GM18505 (cell line): ENCODE results near the gene WWC1.

Experiments used
- ATAC-seq: cut with Tn5 transposase; IDR thresholded peaks from one replicate; pipeline ENCODE4 v1.9.1; 2021; ENCODE audit not compliant: unreplicated experiment
- POLR2A ChIP-seq: IDR thresholded peaks from 4 replicates; pipeline ENCODE4 v1.6.1; 2011; ENCODE audit warnings: borderline replicate concordance; ENCODE audit not compliant: insufficient read depth, insufficient read length; ENCODE audit errors: extremely low read depth

WWC1 gene

GRCh38 chr5:168390491-168390890 lies 99.0 kb downstream of the WWC1 start:
- ATAC-seq, result no peak
- no peak for TF ChIP-seq POLR2A

GRCh38 chr5:168393773-168394172 lies 102.3 kb downstream of the WWC1 start:
- TF ChIP-seq POLR2A, result no peak
- ATAC-seq, result no peak

DNA sequence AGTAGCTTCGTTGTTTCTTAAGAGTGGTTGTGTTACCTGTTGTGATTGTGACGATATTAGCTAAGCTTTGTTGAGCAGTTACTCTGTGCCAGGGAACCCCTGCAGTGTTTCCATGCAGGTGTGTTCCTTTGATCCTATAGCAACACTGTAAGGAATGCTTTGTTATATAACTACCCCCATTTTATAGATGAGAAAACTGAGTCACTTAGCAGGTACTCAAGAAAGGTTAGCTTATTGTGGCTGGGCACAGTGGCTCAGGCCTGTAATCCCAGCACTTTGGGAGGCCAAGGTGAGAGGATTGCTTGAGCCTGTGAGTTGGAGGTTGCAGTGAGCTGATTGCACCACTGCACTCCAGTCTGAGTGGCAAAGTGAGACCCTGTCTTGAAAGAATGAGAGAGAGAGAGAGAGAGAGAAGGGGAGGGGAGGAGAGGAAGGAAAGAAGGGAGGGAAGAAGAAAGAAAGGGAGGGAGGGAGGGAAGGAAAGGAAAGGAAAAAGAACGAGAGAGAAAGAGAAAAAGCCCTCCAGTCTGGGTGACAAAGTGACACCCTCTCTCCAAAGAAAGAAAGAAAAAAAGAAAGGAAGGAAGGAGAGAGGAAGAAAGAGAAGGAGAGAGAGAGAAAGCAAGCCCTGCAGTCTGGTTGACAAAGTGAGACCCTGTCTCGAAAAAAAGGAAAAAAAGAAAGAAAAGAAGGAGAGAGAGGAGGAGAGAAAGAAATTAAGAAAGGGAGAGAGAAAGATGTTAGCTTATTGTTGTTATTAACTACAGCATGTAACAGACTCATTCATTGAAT lies 109.2 kb downstream of the WWC1 start:
- no peak for TF ChIP-seq POLR2A
- ATAC-seq, result no peak

- ATAC-seq, result no peak
- TF ChIP-seq POLR2A, result no peak
Observed at GRCh38 chr5:168401226-168401625, 109.8 kb downstream of the WWC1 start.

- no peak for ATAC-seq
- no peak for TF ChIP-seq POLR2A
Observed at GRCh38 chr5:168401880-168402279, 110.4 kb downstream of the WWC1 start.

GRCh38 chr5:168404365-168404764 lies 112.9 kb downstream of the WWC1 start:
- no peak for TF ChIP-seq POLR2A

GRCh38 chr5:168407211-168407610 lies 115.8 kb downstream of the WWC1 start:
- no peak for TF ChIP-seq POLR2A
- ATAC-seq, result no peak

More at GRCh38 chr5:168404365-168404764, 112.9 kb downstream of the WWC1 start:
- no peak for ATAC-seq

DNA sequence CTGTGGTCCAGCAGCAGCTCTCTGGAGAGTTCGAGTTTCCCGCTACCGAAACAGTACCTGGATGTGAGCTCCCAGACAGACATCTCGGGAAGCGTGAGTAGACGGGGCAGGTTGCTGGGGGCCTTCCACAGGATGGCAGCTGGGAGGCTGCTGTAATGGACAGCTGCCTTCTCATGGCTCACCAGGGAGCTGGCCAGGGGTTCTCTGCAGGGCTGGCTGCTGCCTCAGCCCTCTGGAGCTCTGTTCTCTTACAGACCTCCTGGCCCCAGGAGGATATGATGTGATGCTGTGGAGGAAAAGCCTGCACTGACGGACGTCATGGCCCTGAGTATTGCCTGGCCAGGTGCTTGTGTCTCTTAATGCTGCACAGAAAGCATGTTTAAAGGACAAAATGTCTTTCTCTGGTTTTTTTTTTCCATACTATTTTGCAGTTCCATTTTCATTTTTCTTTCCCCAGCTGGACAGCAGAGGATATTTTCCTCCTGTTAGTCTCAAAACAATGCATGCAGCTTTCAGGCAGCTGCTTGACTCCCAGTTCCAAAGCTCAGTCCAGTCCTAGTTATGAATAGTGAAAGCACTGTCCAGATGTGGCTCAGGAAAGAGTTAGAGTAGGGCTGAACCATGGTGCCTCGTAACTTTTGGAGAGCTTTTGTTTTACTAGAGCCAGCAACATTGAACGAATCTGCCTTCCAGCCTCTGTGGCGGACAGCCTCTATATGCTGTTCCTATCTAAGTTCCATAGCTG lies 117.3 kb downstream of the WWC1 start:
- no peak for ATAC-seq
- no peak for TF ChIP-seq POLR2A

DNA sequence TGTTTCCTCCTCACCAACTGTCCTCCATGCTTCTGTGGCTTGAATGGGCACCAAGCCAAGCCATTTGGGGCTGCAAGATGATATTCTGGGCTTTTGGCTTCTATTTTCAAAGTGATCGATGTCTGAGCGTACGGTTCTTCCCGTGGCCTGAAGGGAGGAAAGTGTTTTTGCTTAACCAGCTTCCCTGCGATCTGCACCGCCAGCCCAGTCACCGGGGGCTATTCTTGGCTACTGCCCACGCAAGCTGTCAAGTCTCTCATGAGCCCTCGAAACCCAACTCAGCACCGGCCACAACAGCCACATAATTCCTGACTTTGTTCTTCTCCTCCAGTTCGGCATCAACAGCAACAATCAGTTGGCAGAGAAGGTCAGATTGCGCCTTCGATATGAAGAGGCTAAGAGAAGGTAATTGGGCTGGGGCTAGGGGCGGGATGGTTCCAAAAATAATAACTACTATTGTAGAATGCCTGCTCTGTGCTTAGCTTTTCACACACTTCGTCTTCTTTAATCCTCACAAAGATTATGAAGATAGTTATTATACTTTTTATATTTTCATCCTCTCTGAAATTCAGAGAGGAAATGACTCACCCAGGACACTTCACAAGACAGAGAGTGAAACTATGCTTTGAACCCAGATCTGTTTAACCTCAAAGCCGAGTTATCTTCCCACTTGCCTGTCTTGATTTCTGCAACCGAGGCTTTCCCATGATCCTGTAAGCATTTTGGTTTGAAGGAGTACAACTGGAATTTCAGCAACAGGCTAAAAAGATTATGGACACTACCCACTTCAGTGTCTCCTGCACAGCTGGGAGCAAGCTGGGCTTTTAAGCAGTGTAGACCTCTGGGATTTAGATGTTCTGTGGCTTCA lies 118.4 kb downstream of the WWC1 start:
- no peak for ATAC-seq
- TF ChIP-seq POLR2A, result no peak

DNA sequence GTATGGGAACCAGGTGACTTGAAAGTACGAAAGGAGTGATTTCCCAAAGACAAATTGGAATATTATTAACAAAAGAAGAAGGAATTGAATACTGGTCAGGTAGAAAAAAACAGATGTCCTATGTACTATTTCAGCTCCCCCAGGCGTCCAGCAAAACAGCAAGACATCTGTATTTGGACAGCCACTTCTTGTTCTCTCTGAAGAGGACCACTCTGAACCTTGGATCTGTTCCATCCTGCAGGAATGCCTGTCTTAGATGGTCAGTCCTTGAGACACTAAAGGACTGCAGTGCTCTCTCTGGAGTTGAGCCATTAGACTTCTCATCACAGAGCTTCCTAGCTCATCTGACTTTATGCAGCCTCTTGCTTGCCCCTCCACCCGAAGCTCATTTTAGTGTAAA lies 120.4 kb downstream of the WWC1 start:
- ATAC-seq, result no peak
- no peak for TF ChIP-seq POLR2A

GRCh38 chr5:168413062-168413461 lies 121.6 kb downstream of the WWC1 start:
- no peak for TF ChIP-seq POLR2A
- no peak for ATAC-seq

DNA sequence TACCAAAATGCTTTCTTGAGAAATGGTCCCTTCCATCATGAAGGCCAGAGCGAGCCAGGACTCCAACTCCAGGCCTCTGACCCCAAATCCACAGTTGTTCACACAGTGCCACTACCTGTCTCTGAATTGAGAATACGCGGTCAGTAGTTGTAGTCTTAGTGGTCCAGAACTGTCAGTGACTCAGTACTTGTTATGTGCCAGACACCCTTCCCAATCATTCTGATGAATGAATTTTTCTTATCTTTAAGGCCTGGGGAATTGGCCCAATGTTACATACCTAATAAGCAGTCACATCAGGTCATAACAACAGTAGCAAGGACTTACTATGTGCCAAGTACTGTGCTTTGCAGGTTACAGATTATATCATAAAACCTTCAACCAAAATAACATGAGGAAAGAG lies 122.2 kb downstream of the WWC1 start:
- no peak for TF ChIP-seq POLR2A
- no peak for ATAC-seq

- no peak for TF ChIP-seq POLR2A
- ATAC-seq, result no peak
Observed at GRCh38 chr5:168415401-168415800, 124.0 kb downstream of the WWC1 start.
